Neural cell (in vitro differentiated cells): Measurements from ENCODE around the gene MYOCOS. TPM values are rescaled to one million over a fixed set of nuclear protein-coding genes. Genes with fewer than 3 reads are reported as not detected.

Source experiments
- H2AFZ ChIP-seq: fragments of 200-600, 300-800 bp; sonication (generic), shearing (Covaris generic); 2 replicates; pipeline ENCODE4 v1.6.0; 2014; ENCODE audit warnings: low read depth, mild to moderate bottlenecking, antibody characterized with exemption, low read length, moderate library complexity
- H3F3A ChIP-seq: fragments of 200-600 bp; shearing (Covaris generic); 2 replicates; pipeline ENCODE4 v1.6.1; 2016; ENCODE audit warnings: mild to moderate bottlenecking, moderate library complexity, mixed read lengths, antibody characterized with exemption, low read length; ENCODE audit not compliant: insufficient read depth, poor library complexity, severe bottlenecking
- H3K27ac ChIP-seq: fragments of 200-600, 300-800 bp; sonication (generic), shearing (Covaris generic); 2 replicates; pipeline ENCODE4 v1.5.1; 2014; ENCODE audit warnings: mild to moderate bottlenecking, low read length, moderate library complexity
- H3K27me3 ChIP-seq: fragments of 300-800, 200-600 bp; sonication (generic), shearing (Covaris generic); 2 replicates; pipeline ENCODE4 v1.6.0; 2014; ENCODE audit warnings: mild to moderate bottlenecking, low read depth, low read length, moderate library complexity; ENCODE audit not compliant: insufficient read depth
- H3K36me3 ChIP-seq: fragments of 300-800, 200-600 bp; sonication (generic), shearing (Covaris generic); 2 replicates; pipeline ENCODE4 v1.5.1; 2014; ENCODE audit warnings: mild to moderate bottlenecking, antibody characterized with exemption, low read length, moderate library complexity; ENCODE audit not compliant: insufficient read depth
- H3K4me2 ChIP-seq: fragments of 300-800, 200-600 bp; sonication (generic), shearing (Covaris generic); 2 replicates; pipeline ENCODE4 v1.6.0; 2014; ENCODE audit warnings: mild to moderate bottlenecking, low read length
- H3K4me3 ChIP-seq: fragments of 300-800, 200-600 bp; sonication (generic), shearing (Covaris generic); 2 replicates; pipeline ENCODE4 v1.5.1; 2014; ENCODE audit warnings: mild to moderate bottlenecking, low read length, moderate library complexity
- H3K79me2 ChIP-seq: fragments of 200-600 bp; shearing (Covaris generic); replicated peaks from 2 replicates; pipeline ENCODE4 v1.6.0; 2014; ENCODE audit warnings: mild to moderate bottlenecking, low read length, moderate library complexity; ENCODE audit not compliant: insufficient read depth
- H3K9ac ChIP-seq: fragments of 300-800, 200-600 bp; sonication (generic), shearing (Covaris generic); 2 replicates; pipeline ENCODE4 v1.6.1; 2016; ENCODE audit warnings: mild to moderate bottlenecking, low read length, mixed read lengths
- H3K9me2 ChIP-seq: fragments of 200-600 bp; shearing (Covaris generic); 2 replicates; pipeline ENCODE4 v1.6.1; 2016; ENCODE audit warnings: mild to moderate bottlenecking, low read length, mixed read lengths; ENCODE audit not compliant: insufficient read depth
- H3K9me3 ChIP-seq: fragments of 200-600, 300-800 bp; sonication (generic), shearing (Covaris generic); 2 replicates; pipeline ENCODE4 v1.6.1; 2016; ENCODE audit warnings: mild to moderate bottlenecking, mixed run types, low read length, moderate library complexity, mixed read lengths
- H4K20me1 ChIP-seq: fragments of 200-600 bp; shearing (Covaris generic); 2 replicates; pipeline ENCODE4 v1.6.1; 2016; ENCODE audit warnings: mild to moderate bottlenecking, mixed run types; ENCODE audit not compliant: insufficient read depth
- EP300 ChIP-seq: fragments of 450-650 bp; conservative IDR thresholded peaks from 2 replicates; pipeline ENCODE4 v1.6.1; 2014; ENCODE audit warnings: antibody characterized with exemption, mild to moderate bottlenecking, moderate library complexity; ENCODE audit not compliant: poor library complexity, severe bottlenecking
- EZH2 ChIP-seq: fragments of 200-600, 300-800 bp; shearing (Covaris generic), sonication (generic); IDR thresholded peaks from 2 replicates; pipeline ENCODE4 v1.6.1; 2014; ENCODE audit warnings: antibody characterized with exemption, low read length, borderline replicate concordance, mild to moderate bottlenecking; ENCODE audit not compliant: insufficient read depth, poor library complexity, severe bottlenecking
- MXI1 ChIP-seq: fragments of 450-650 bp; conservative IDR thresholded peaks from 2 replicates; pipeline ENCODE4 v1.6.1; 2014; ENCODE audit warnings: antibody characterized with exemption, mild to moderate bottlenecking; ENCODE audit not compliant: poor library complexity, severe bottlenecking
- POLR2AphosphoS5 ChIP-seq: IDR thresholded peaks from 2 replicates; pipeline ENCODE4 v1.6.1; 2012
- RAD21 ChIP-seq: fragments of 450-650 bp; conservative IDR thresholded peaks from 2 replicates; pipeline ENCODE4 v1.6.1; 2014; ENCODE audit warnings: antibody characterized with exemption, mild to moderate bottlenecking, moderate library complexity
- SMC3 ChIP-seq: fragments of 450-650 bp; conservative IDR thresholded peaks from 2 replicates; pipeline ENCODE4 v1.6.1; 2014; ENCODE audit warnings: antibody characterized with exemption, mild to moderate bottlenecking, moderate library complexity; ENCODE audit not compliant: poor library complexity
- TAF1 ChIP-seq: IDR thresholded peaks from 2 replicates; pipeline ENCODE4 v1.6.1; 2012; ENCODE audit warnings: low read depth
- polyA plus RNA-seq: library from polyadenylated mRNA; depleted of rRNA; stranded (reverse); fragments of >200 nt; gene quantifications from 2 replicates; pipeline ENCODE4 v1.2.3, GENCODE V29; 2014
- TF ChIP-seq, protein P1 (sequence below): fragments of 450-650 bp; IDR thresholded peaks from 2 replicates; pipeline ENCODE4 v1.5.1; 2014; ENCODE audit warnings: antibody characterized with exemption, mild to moderate bottlenecking, moderate library complexity; ENCODE audit not compliant: poor library complexity, severe bottlenecking
- TF ChIP-seq, protein P2 (sequence below): IDR thresholded peaks from 2 replicates; pipeline ENCODE4 v1.6.1; 2012; ENCODE audit warnings: borderline replicate concordance

MYOCOS gene
- polyA plus RNA-seq, 1 donor from 2014 or later = not detected

DNA sequence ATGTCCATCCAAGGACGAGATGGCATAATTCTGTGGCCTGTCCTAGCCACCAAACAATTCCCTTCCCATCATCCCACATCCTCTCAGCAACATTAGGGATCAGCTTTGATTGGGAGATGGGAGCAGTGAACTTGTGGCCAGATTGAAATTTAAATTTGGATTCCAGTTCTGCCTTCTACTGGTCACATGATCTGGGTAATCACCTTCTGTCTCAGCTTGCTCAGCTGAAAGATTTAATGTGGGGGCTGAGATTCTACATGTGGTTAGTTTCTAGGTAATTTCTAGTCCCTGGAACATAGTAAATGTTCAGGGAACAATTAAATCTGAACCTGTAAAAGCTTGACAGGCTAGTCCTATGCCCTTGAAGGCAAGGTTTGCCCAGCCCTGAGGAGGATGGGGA, 3.2 kb downstream of the MYOCOS start:
- Histone ChIP-seq H3K9me3 (no peaks in the 10 kb centered on the region), H3K79me2 (no peaks in the 10 kb centered on the region), H3K27me3 (no peaks in the 10 kb centered on the region), H3F3A (no peaks in the 10 kb centered on the region), H2AFZ (no peak overlapping the region), H3K4me2 (no peak overlapping the region), H3K36me3 (no peaks in the 10 kb centered on the region), H3K27ac (no peak overlapping the region), H3K9ac (no peak overlapping the region), H3K9me2 (no peaks in the 10 kb centered on the region), H4K20me1 (no peaks in the 10 kb centered on the region), H3K4me3 (no peak overlapping the region)
- TF ChIP-seq, protein P1, sequence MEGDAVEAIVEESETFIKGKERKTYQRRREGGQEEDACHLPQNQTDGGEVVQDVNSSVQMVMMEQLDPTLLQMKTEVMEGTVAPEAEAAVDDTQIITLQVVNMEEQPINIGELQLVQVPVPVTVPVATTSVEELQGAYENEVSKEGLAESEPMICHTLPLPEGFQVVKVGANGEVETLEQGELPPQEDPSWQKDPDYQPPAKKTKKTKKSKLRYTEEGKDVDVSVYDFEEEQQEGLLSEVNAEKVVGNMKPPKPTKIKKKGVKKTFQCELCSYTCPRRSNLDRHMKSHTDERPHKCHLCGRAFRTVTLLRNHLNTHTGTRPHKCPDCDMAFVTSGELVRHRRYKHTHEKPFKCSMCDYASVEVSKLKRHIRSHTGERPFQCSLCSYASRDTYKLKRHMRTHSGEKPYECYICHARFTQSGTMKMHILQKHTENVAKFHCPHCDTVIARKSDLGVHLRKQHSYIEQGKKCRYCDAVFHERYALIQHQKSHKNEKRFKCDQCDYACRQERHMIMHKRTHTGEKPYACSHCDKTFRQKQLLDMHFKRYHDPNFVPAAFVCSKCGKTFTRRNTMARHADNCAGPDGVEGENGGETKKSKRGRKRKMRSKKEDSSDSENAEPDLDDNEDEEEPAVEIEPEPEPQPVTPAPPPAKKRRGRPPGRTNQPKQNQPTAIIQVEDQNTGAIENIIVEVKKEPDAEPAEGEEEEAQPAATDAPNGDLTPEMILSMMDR = no peak
- TF ChIP-seq POLR2AphosphoS5 (no peak), EZH2 (no peak), SMC3 (no peak), MXI1 (no peak), RAD21 (no peak), TAF1 (no peak), EP300 (no peak)
- TF ChIP-seq, protein P2, sequence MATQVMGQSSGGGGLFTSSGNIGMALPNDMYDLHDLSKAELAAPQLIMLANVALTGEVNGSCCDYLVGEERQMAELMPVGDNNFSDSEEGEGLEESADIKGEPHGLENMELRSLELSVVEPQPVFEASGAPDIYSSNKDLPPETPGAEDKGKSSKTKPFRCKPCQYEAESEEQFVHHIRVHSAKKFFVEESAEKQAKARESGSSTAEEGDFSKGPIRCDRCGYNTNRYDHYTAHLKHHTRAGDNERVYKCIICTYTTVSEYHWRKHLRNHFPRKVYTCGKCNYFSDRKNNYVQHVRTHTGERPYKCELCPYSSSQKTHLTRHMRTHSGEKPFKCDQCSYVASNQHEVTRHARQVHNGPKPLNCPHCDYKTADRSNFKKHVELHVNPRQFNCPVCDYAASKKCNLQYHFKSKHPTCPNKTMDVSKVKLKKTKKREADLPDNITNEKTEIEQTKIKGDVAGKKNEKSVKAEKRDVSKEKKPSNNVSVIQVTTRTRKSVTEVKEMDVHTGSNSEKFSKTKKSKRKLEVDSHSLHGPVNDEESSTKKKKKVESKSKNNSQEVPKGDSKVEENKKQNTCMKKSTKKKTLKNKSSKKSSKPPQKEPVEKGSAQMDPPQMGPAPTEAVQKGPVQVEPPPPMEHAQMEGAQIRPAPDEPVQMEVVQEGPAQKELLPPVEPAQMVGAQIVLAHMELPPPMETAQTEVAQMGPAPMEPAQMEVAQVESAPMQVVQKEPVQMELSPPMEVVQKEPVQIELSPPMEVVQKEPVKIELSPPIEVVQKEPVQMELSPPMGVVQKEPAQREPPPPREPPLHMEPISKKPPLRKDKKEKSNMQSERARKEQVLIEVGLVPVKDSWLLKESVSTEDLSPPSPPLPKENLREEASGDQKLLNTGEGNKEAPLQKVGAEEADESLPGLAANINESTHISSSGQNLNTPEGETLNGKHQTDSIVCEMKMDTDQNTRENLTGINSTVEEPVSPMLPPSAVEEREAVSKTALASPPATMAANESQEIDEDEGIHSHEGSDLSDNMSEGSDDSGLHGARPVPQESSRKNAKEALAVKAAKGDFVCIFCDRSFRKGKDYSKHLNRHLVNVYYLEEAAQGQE = no peak

DNA sequence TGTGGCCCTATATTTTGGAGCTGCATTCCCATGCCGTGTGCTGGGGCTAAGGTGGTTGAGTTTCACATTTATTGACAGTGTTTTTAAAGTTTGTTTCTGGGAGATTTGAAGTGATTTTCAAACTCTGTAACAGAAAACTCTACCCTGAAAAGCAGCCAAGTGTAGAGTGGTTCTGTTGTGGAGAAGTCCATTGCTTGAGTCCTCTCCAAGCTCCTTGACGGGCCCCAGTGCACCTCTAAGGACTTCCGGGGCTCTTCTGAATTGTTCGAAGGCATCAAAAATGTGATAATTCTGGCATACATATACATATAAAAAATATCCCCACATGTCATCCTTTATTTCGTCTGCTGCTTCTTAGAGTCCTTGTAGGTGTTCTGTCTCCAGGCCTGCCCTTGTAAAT, 5.0 kb downstream of the MYOCOS start:
- H3K4me2 ChIP-seq = no peak overlapping the region
- TF ChIP-seq SMC3 = no peak
- TF ChIP-seq MXI1 = no peak
- no peak for TF ChIP-seq EP300
- H2AFZ ChIP-seq = no peak overlapping the region
- H3K4me3 ChIP-seq = no peak overlapping the region
- no peaks in the 10 kb centered on the region for H3K9me2 ChIP-seq
- H4K20me1 ChIP-seq = no peaks in the 10 kb centered on the region
- no peaks in the 10 kb centered on the region for H3K27me3 ChIP-seq
- H3K9ac ChIP-seq = no peak overlapping the region
- H3K79me2 ChIP-seq = no peaks in the 10 kb centered on the region
- H3K36me3 ChIP-seq = no peaks in the 10 kb centered on the region
- no peaks in the 10 kb centered on the region for H3K9me3 ChIP-seq
- no peaks in the 10 kb centered on the region for H3F3A ChIP-seq
- no peak overlapping the region for H3K27ac ChIP-seq

DNA sequence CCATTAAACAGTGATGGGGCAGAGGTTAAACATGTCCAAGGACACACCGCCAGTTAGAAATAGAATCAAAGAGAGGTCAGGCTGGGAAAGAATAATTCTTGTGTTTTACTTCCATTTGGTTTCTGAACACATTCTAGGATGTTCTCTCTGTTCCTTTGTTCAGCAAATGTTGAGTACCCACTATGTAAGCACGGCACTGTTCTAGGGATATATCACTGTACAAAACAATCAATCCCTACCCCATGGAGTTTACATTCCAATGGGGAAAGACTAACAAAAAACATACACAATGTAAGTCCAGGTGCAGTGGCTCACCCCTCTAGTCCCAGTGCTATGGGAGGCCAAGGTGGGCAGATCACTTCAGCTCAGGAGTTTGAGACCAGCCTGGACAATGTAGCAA, 6.2 kb downstream of the MYOCOS start:
- H3K9ac ChIP-seq = no peak overlapping the region
- no peaks in the 10 kb centered on the region for H4K20me1 ChIP-seq

More for the DNA sequence above, 6.2 kb downstream of the MYOCOS start:
- Histone ChIP-seq H3F3A (no peaks in the 10 kb centered on the region), H3K4me2 (no peak overlapping the region), H3K9me2 (no peaks in the 10 kb centered on the region), H3K36me3 (no peaks in the 10 kb centered on the region), H2AFZ (no peak overlapping the region), H3K27ac (no peak overlapping the region), H3K4me3 (no peak overlapping the region), H3K9me3 (no peaks in the 10 kb centered on the region), H3K27me3 (no peaks in the 10 kb centered on the region), H3K79me2 (no peaks in the 10 kb centered on the region)
- TF ChIP-seq SMC3 (no peak), TAF1 (no peak), RAD21 (no peak), EZH2 (no peak), POLR2AphosphoS5 (no peak), MXI1 (no peak), EP300 (no peak)
- TF ChIP-seq, protein P2 = no peak
- TF ChIP-seq, protein P1 = no peak
